LHCN-M2 (cell line): Measurements from ENCODE around the gene IL4. TPM values are rescaled to one million over a fixed set of nuclear protein-coding genes. Genes with fewer than 3 reads are reported as not detected.

Experiments used
- DNase-seq: peaks from one replicate; pipeline ENCODE4 v3.0.0-alpha.2; 2012; ENCODE audit warnings: low read depth
- total RNA-seq: library from RNA; depleted of rRNA; stranded (reverse); fragments of >200 nt; gene quantifications from 2 replicates; pipeline ENCODE4 v1.2.3, GENCODE V29; 2014

Gene IL4
- total RNA-seq, 1 experiment from 2014 or later: not detected

- DNase-seq: no peak
Observed at GRCh38 chr5:132658381-132659302, 15.1 kb upstream of the IL4 start.

- no peak for DNase-seq
Observed at GRCh38 chr5:132659598-132660493, 13.9 kb upstream of the IL4 start.

GRCh38 chr5:132661231-132662003 lies 12.4 kb upstream of the IL4 start:
- DNase-seq: peak; percentile 4

GRCh38 chr5:132662004-132662401 lies 11.8 kb upstream of the IL4 start:
- no peak for DNase-seq

- DNase-seq: peak; percentile 4
Observed at GRCh38 chr5:132662925-132663770, 10.6 kb upstream of the IL4 start.

DNA sequence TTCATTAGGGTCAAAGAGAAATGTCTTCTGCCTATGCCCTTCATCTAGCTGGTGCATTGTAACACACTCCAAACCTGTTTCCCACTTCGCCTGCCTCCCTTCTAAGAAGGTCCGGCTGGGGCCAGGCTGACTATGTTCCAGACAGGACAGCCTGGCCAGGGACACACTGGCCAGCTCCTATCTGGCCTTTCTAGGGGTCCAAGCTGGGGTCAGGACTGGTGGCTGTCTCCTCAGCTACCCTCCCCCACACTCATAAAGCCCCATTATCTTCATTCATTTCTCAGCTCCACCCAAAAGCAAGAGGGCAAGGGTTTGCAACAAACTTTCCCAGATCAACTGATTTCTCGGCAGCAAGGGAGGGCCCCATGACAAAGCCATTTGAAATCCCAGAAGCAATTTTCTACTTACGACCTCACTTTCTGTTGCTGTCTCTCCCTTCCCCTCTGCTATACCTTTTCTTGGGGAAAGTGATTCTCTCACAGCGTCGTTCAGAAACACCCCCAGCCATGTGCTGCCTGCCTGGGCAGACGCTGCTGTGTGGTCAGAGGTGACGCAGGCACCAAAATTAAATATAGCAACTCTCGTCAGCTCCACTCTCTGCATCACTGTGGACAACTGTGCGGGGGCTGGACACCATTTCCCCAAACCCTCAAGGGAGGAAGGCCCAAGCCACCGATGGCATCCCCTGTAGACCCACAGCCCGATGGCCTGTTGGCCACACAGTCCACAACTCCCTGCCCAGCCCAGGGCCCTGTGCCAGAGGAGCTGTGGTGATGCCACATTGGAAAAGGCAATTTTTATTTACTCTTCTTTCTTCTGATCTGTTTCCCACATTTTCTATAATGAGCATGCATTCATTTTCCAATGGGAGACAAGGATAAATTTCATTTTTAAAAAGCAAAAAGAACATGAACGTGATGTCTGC lies 9.8 kb upstream of the IL4 start:
- DNase-seq: no peak

- DNase-seq: no peak
Observed at GRCh38 chr5:132664696-132665209, 9.0 kb upstream of the IL4 start.

DNA sequence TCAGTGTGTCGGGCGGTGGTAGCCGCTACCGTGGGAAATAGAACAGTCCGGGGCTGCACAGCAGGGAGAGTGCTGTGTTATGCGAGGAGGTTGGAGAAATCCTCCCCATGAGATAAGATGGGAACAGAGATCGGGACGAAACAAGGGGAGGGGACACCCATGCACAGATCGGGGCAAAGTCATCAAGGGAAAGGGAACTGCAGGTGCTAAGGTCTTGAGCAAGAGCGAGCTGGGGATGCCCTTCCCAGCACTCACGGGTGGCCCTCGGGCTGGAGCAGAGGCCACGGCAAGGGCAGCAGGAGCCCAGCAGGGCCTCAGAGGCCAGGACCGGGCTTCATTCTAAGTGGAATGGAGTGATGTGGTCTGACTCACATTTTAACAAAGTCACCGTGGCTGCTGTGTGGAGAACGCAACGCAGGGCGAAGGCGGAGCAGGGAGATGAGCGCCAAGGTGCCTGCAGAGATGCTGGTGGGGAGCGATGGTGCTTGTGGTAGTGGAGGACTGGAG lies 8.2 kb upstream of the IL4 start:
- no peak for DNase-seq

DNA sequence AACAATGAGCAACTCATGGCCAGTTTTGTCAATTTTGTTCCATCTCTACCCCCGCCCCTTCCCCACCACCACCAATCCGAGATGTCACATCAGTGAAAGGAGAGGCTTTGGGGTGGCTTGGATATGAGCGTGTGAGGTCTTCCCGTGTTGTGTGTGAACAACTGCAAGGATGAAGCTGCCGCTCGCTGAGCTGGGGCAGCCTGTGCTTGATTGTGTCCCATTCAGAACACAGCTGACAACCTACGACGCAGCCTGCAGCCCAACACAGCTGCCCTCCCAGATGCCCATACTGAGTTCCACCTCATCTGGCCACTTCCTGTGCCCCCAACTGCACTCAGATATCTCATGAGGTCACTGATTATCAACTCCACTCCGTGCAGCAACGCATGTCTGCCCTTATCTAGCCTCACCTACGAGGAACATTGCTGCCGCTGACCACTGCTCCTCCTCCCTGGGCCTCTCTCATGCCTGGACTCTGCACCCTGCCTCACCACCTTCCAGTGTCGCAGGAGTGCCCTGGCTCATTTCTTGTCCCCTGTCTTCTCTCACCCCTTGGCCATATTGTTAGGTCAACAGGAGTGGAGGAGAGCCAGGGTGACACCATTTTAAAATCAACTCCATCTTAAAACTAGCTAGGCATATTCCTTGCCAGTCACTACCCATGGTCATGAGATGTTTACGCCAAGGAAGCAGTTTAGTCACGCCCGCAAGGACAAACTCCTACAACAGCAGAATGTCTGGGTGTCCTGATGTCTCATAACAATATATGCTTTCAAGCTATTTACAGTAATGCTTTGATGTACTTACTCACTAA lies 7.3 kb upstream of the IL4 start:
- no peak for DNase-seq

- no peak for DNase-seq
Observed at GRCh38 chr5:132667309-132667708, 6.5 kb upstream of the IL4 start.

DNA sequence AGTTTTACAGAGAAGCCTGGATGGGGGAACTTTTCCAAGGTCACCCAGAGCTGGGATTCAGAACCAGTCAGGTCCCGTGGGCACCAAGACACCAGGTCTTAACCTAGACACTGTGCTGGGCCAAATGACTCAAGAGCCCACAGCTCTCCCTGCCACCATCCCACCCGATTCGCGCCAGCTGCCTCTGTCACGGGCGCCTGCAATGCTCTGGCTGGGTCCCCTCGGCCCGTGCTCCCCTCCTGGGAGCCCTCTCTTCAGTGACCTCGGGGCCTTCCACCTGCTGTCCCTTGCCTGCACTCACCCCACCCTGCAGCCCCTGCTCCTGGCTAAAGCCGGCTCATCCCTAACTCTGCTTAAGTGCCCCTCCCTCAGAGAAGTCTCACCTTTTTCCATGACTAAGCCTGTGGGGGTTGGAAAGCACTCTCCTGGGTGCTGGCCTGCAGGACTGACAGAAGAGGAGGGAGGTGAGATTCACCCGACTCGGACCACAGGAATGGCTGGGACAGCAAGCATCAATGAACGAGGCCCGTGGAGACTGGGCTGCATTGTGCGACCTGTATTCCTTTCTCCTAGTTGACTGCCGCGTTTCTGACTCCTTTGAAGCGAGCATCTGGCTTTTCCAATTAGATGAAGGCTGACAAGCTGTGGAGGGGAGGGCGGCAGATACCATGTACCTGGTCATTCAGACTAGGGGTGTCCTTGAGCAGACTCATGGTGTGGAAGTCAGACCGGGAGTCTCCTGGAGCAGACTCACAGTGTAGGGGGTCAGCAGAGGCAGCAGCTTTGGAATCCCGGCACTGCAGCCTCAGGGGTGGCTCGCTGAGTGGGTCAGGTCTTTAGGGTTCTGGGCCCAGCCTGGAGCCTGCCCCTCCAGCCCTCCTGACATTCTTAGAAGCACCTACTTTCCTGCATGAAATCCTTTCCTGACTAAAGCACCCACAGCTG lies 5.8 kb upstream of the IL4 start:
- DNase-seq: no peak

GRCh38 chr5:132668706-132669454 lies 4.9 kb upstream of the IL4 start:
- no peak for DNase-seq

- DNase-seq: no peak
Observed at GRCh38 chr5:132669455-132669820, 4.4 kb upstream of the IL4 start.

DNA sequence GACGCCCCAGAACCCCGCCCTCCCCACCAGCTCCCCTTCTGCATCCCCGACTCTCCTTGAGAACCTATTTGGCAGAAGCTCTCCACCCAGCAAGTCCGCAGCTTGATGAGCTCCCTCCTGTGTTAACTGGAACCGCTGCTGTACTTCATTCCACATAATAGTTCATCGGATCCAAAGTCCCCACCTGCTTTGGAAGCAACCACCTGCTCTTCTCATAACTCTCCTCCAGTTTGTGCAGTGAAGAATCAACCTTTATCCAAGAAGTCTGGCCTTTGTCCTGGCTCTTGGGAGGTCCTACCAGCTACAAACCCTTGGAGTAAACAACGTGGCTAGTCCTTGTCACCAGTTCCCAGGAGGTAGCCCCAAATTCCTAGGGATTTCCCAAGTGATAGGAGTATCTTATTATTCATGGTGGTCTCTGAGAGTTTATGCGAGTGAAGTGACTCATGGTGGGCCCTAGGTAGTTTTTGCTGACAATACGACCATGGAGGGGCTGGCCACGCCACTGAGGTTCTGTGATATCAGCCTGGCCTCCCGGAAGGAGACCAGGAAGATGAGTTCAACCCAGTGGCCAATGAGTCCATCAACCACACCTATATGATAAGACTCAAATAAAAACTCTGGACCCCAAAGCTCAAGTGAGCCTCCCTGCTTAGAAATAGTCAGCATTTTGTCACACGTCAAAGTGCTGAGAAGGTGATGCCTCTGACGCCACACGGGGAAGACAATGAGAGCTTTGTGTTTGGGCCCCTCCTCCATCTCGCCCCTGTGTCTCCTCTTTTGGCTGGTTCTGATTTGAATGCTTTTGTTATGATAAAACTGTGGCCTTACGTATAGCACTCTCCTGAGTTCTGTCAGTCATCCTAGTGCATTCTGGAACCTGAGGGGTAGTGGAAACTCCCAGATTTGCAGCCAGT lies 3.6 kb upstream of the IL4 start:
- no peak for DNase-seq

DNA sequence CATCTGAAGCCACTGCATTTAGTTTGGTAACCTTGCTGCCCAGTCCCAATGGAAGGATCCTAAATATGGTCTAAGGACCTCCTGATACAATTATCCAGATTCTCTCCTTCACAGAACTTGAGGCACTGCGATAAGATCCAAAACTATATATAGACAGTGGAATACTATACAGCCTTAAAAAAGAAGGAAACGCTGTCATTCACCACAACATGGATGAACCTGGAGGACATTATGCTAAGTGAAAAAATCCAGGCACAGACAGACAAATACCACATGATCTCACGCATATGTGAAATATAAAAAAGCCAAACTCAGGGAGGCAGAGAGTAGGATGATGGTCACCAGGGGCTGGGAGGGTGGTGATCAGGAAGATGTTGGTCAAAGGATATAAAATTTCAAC lies 2.8 kb upstream of the IL4 start:
- DNase-seq: no peak
